HCT116 (cell line): ENCODE data around the gene DDA1. TPM values are rescaled to one million over a fixed set of nuclear protein-coding genes. Genes with fewer than 3 reads are reported as not detected.

ENCODE experiments used
- ATAC-seq: fragments of 200-7000 bp; cut with Tn5 transposase; 2 replicates; pipeline ENCODE4 v1.9.1; 2020; ENCODE audit warnings: mild to moderate bottlenecking, moderate library complexity
- BruUV-seq: library from RNA; stranded (reverse); fragments of 400-500 nt; replicated peaks from 2 replicates; lab custom pipeline; 2021; lab: Mats Ljungman, UMichigan
- CTCF ChIA-PET: fragments of 300-600 bp; sonication (Branson Sonifier 250); formaldehyde crosslinking; loops from one replicate; lab custom pipeline; 2021; ENCODE audit warnings: antibody characterized with exemption; lab: Charles Lee
- POLR2A ChIA-PET: fragments of 300-600, 350-600 bp; sonication (Branson Sonifier 250); formaldehyde crosslinking; loops from one replicate; lab custom pipeline; 2021; ENCODE audit warnings: antibody characterized with exemption; lab: Charles Lee
- RAD21 ChIA-PET, 2 experiments: fragments of 300-600 bp; sonication (Branson Sonifier 250); formaldehyde crosslinking; loops; one replicate each; lab custom pipeline; 2023; ENCODE audit warnings: low total read pairs in 2 of 2; ENCODE audit not compliant: uncharacterized antibody in 2 of 2, unreplicated experiment in 2 of 2, low non-redundant PET in 1 of 2; lab: Charles Lee
- DNase-seq: peaks from one replicate; pipeline ENCODE4 v3.0.0-alpha.2; 2010; ENCODE audit warnings: low read depth, low spot score
- H2AFZ ChIP-seq: fragments of 200-600 bp; shearing (Covaris generic), sonication (generic); 2 replicates; pipeline ENCODE4 v1.6.1; 2017; ENCODE audit warnings: low read depth, mixed run types, mixed read lengths, antibody characterized with exemption, low read length; ENCODE audit not compliant: poor library complexity, severe bottlenecking
- H3K27ac ChIP-seq: 2 replicates; pipeline ENCODE4 v1.5.1; 2012; ENCODE audit warnings: low read depth, low read length
- H3K27me3 ChIP-seq: fragments of 200-600 bp; sonication (generic); 2 replicates; pipeline ENCODE4 v1.6.1; 2016; ENCODE audit warnings: mixed run types, low read length, mixed read lengths; ENCODE audit not compliant: insufficient read depth
- H3K36me3 ChIP-seq, 2 experiments: fragments of 200-500 bp in 1 of 2; fragments of 200-600 bp in 1 of 2; sonication (Bioruptor generic) in 1 of 2; sonication (generic) in 1 of 2; 2 replicates each; pipeline versions ENCODE4 v1.5.1 to v1.6.1; 2014 to 2016; ENCODE audit warnings: low read length in 2 of 2, inconsistent platforms in 1 of 2, mixed read lengths in 1 of 2, mixed run types in 1 of 2; ENCODE audit not compliant: insufficient read depth in 2 of 2, control insufficient read depth in 1 of 2
- H3K4me1 ChIP-seq, 2 experiments: fragments of 200-600 bp in 1 of 2; sonication (generic) in 1 of 2; 2 replicates each; pipeline versions ENCODE4 v1.5.1 to v1.6.1; 2012 to 2017; ENCODE audit warnings: low read length in 2 of 2, inconsistent platforms in 1 of 2, mild to moderate bottlenecking in 1 of 2, mixed read lengths in 1 of 2, mixed run types in 1 of 2, moderate library complexity in 1 of 2; ENCODE audit not compliant: insufficient read depth in 2 of 2, control insufficient read depth in 1 of 2
- H3K4me2 ChIP-seq: fragments of 200-600 bp; sonication (generic); 2 replicates; pipeline ENCODE4 v1.6.1; 2017; ENCODE audit warnings: mixed run types, low read length, mixed read lengths
- H3K4me3 ChIP-seq, 2 experiments: fragments of 200-600 bp in 1 of 2; sonication (generic) in 1 of 2; replicated peaks in 1 of 2; 2 replicates each; pipeline ENCODE4 v1.5.1; 2011 to 2016; ENCODE audit warnings: low read length in 2 of 2, control low read depth in 1 of 2, low read depth in 1 of 2, mild to moderate bottlenecking in 1 of 2, mixed read lengths in 1 of 2, mixed run types in 1 of 2
- H3K79me2 ChIP-seq: fragments of 200-600 bp; sonication (generic); 2 replicates; pipeline ENCODE4 v1.6.1; 2017; ENCODE audit warnings: mild to moderate bottlenecking, mixed run types, low read length, moderate library complexity, mixed read lengths; ENCODE audit not compliant: insufficient read depth
- H3K9ac ChIP-seq: fragments of 200-600 bp; sonication (generic); 2 replicates; pipeline ENCODE4 v1.6.1; 2016; ENCODE audit warnings: low read length, mixed read lengths
- H3K9me2 ChIP-seq: fragments of 200-600 bp; sonication (generic), shearing (Covaris generic); 2 replicates; pipeline ENCODE4 v1.6.1; 2017; ENCODE audit warnings: mixed run types, mild to moderate bottlenecking, moderate library complexity; ENCODE audit not compliant: insufficient read depth
- H3K9me3 ChIP-seq, 2 experiments: fragments of 200-500 bp in 1 of 2; fragments of 200-600 bp in 1 of 2; sonication (Bioruptor generic) in 1 of 2; sonication (generic) in 1 of 2; 2 replicates each; pipeline ENCODE4 v1.6.1; 2014 to 2017; ENCODE audit warnings: low read length in 2 of 2, mixed read lengths in 2 of 2, inconsistent platforms in 1 of 2, low read depth in 1 of 2, mild to moderate bottlenecking in 1 of 2, mixed run types in 1 of 2, moderate library complexity in 1 of 2; ENCODE audit not compliant: control insufficient read depth in 1 of 2, insufficient read depth in 1 of 2
- H4K20me1 ChIP-seq: fragments of 200-600 bp; sonication (generic), shearing (Covaris generic); 2 replicates; pipeline ENCODE4 v1.6.1; 2017; ENCODE audit warnings: mixed run types, mild to moderate bottlenecking, moderate library complexity; ENCODE audit not compliant: insufficient read depth
- CBX3 ChIP-seq: IDR thresholded peaks from 2 replicates; pipeline ENCODE4 v1.6.1; 2012; ENCODE audit warnings: low read depth
- EGR1 ChIP-seq: IDR thresholded peaks from 2 replicates; pipeline ENCODE4 v1.6.1; 2012; ENCODE audit warnings: low read depth
- ELF1 ChIP-seq: IDR thresholded peaks from 2 replicates; pipeline ENCODE4 v1.6.1; 2012; ENCODE audit warnings: low read depth, borderline replicate concordance
- FOSL1 ChIP-seq: IDR thresholded peaks from 2 replicates; pipeline ENCODE4 v1.6.1; 2012; ENCODE audit warnings: low read depth
- POLR2A ChIP-seq: IDR thresholded peaks from 2 replicates; pipeline ENCODE4 v1.7.0; 2011; ENCODE audit warnings: borderline replicate concordance; ENCODE audit not compliant: insufficient read depth, insufficient read length; ENCODE audit errors: extremely low read depth
- RAD21 ChIP-seq: IDR thresholded peaks from 2 replicates; pipeline ENCODE4 v1.6.1; 2012; ENCODE audit warnings: low read depth, mild to moderate bottlenecking
- SP1 ChIP-seq: IDR thresholded peaks from 2 replicates; pipeline ENCODE4 v1.6.1; 2012; ENCODE audit warnings: low read depth
- intact Hi-C: fragments of 100-400 bp; cut with micrococcal nuclease; formaldehyde crosslinking; loops from 2 replicates; pipeline ENCODE4 v1.10.0; 2022
- total RNA-seq: library from RNA; stranded (reverse); gene quantifications from one replicate; pipeline ENCODE4 v1.2.1, GENCODE V29; 2021; ENCODE audit not compliant: unreplicated experiment
- TF ChIP-seq, protein P1 (sequence below): IDR thresholded peaks from 2 replicates; pipeline ENCODE4 v1.6.1; 2011; ENCODE audit warnings: mild to moderate bottlenecking, low read length, moderate library complexity; ENCODE audit not compliant: insufficient replicate concordance; ENCODE audit errors: extremely low read depth

DDA1 gene
- total RNA-seq, 1 experiment from 2014 or later = 68.6 TPM

DNA sequence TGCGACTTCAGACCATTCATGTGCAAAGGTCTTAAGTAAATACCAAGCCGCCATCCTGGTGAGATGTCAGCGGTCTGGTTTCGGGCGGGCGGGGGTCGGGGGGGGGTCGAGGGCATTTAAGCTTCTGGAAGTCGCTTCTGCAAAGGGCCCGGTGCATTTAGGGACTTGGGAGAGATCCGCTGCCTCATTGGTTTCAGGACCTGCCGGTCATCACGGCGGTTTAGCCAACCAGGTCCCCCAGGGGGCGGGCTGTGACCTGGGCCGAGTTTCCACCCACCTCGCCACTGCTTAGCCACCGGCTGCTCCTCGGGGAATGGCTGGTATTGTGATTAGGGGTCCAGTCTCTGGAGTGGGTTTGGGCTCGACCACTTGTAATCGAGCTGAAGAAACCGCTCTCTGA lies 19.9 kb upstream of the DDA1 start:
- H3K27ac ChIP-seq = no peak overlapping the region
- peaks cover 13 to 42% of the 10 kb centered on the region in 2 experiments for H3K4me1 ChIP-seq
- ATAC-seq = peak; percentile 58
- RAD21 ChIA-PET = no interaction called here
- H2AFZ ChIP-seq = no peak overlapping the region
- no peak overlapping the region for H3K9ac ChIP-seq
- BruUV-seq = no TSS peak
- POLR2A ChIA-PET = no interaction called here
- H3K4me3 ChIP-seq = no peak overlapping the region
- TF ChIP-seq EGR1 (no peak), CBX3 (no peak), RAD21 (no peak), POLR2A (no peak), SP1 (peak; percentile 48; the same call in 1 of the 2 replicates), ELF1 (no peak), FOSL1 (no peak)
- TF ChIP-seq, protein P1, sequence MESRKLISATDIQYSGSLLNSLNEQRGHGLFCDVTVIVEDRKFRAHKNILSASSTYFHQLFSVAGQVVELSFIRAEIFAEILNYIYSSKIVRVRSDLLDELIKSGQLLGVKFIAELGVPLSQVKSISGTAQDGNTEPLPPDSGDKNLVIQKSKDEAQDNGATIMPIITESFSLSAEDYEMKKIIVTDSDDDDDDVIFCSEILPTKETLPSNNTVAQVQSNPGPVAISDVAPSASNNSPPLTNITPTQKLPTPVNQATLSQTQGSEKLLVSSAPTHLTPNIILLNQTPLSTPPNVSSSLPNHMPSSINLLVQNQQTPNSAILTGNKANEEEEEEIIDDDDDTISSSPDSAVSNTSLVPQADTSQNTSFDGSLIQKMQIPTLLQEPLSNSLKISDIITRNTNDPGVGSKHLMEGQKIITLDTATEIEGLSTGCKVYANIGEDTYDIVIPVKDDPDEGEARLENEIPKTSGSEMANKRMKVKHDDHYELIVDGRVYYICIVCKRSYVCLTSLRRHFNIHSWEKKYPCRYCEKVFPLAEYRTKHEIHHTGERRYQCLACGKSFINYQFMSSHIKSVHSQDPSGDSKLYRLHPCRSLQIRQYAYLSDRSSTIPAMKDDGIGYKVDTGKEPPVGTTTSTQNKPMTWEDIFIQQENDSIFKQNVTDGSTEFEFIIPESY = no peak
- TF ChIP-seq, all 23 proteins: peak for 1
- no peaks in the 10 kb centered on the region for H3K27me3 ChIP-seq
- no peaks in the 10 kb centered on the region for H4K20me1 ChIP-seq
- H3K4me2 ChIP-seq = no peak overlapping the region
- H3K79me2 ChIP-seq = peaks cover 10% of the 10 kb centered on the region
- H3K9me2 ChIP-seq = no peaks in the 10 kb centered on the region
- H3K36me3 ChIP-seq = no peaks in the 10 kb centered on the region
- CTCF ChIA-PET = interaction anchor here (1.5 kb wide), 1 partner anchor 16 kb away, joined by 4 read pairs; no protein-coding TSS in a partner anchor
- H3K9me3 ChIP-seq = no peaks in the 10 kb centered on the region
- peak; percentile 89 for DNase-seq
- intact Hi-C loops = no loop called here
